GM23338 (cell line): ENCODE data around the gene KCND2. TPM values are rescaled to one million over a fixed set of nuclear protein-coding genes. Genes with fewer than 3 reads are reported as not detected.

Source experiments
- ATAC-seq: fragments of 200-7000 bp; cut with Tn5 transposase; 3 replicates; pipeline ENCODE4 v1.9.1; 2020
- DNase-seq: peaks from one replicate; pipeline ENCODE4 v3.0.0-alpha.2; 2015; ENCODE audit warnings: low spot score
- H2AFZ ChIP-seq: fragments of 200-600 bp; sonication (generic); 2 replicates; pipeline ENCODE4 v1.8.0; 2016; ENCODE audit warnings: antibody characterized with exemption, mild to moderate bottlenecking, moderate library complexity
- H3F3A ChIP-seq: fragments of 200-600 bp; sonication (generic); replicated peaks from 2 replicates; pipeline ENCODE4 v1.8.0; 2017; ENCODE audit warnings: antibody characterized with exemption, mixed run types, low read depth
- H3K27ac ChIP-seq: fragments of 200-600 bp; sonication (generic); 2 replicates; pipeline ENCODE4 v1.6.1; 2016; ENCODE audit warnings: low read depth
- H3K27me3 ChIP-seq: fragments of 200-600 bp; sonication (generic); 2 replicates; pipeline ENCODE4 v1.8.0; 2016; ENCODE audit warnings: mild to moderate bottlenecking, mixed run types, moderate library complexity; ENCODE audit not compliant: insufficient read depth
- H3K36me3 ChIP-seq: fragments of 200-600 bp; sonication (generic); 2 replicates; pipeline ENCODE4 v1.8.0; 2016; ENCODE audit warnings: mild to moderate bottlenecking; ENCODE audit not compliant: insufficient read depth
- H3K4me1 ChIP-seq: fragments of 200-600 bp; sonication (generic); 2 replicates; pipeline ENCODE4 v1.8.0; 2016; ENCODE audit warnings: mild to moderate bottlenecking, moderate library complexity; ENCODE audit not compliant: insufficient read depth
- H3K4me2 ChIP-seq: fragments of 200-600 bp; sonication (generic); 2 replicates; pipeline ENCODE4 v1.7.1; 2017; ENCODE audit warnings: mixed run types
- H3K4me3 ChIP-seq: fragments of 200-600 bp; sonication (generic); 2 replicates; pipeline ENCODE4 v1.6.1; 2016; ENCODE audit warnings: mixed run types
- H3K79me2 ChIP-seq: fragments of 200-600 bp; sonication (generic); replicated peaks from 2 replicates; pipeline ENCODE4 v1.8.0; 2017; ENCODE audit warnings: mild to moderate bottlenecking; ENCODE audit not compliant: insufficient read depth
- H3K9me2 ChIP-seq: fragments of 200-600 bp; sonication (generic); 2 replicates; pipeline ENCODE4 v1.8.0; 2017; ENCODE audit not compliant: insufficient read depth
- H4K20me1 ChIP-seq: fragments of 200-600 bp; sonication (generic); replicated peaks from 2 replicates; pipeline ENCODE4 v1.8.0; 2017; ENCODE audit warnings: mild to moderate bottlenecking; ENCODE audit not compliant: insufficient read depth
- H3K27ac Mint-ChIP-seq: 2 replicates; pipeline ENCODE4 v1.8.0; 2020; ENCODE audit warnings: inconsistent platforms, mild to moderate bottlenecking, moderate library complexity, mixed read lengths
- H3K27me3 Mint-ChIP-seq: 3 replicates; pipeline ENCODE4 v1.8.0; 2022; ENCODE audit warnings: low read depth, mild to moderate bottlenecking, moderate library complexity, mixed read lengths, inconsistent platforms; ENCODE audit not compliant: insufficient read depth, poor library complexity
- H3K36me3 Mint-ChIP-seq: 3 replicates; pipeline ENCODE4 v1.8.0; 2021; ENCODE audit warnings: low read depth, mild to moderate bottlenecking, inconsistent platforms, moderate library complexity, mixed read lengths
- H3K4me1 Mint-ChIP-seq: 3 replicates; pipeline ENCODE4 v1.8.0; 2020; ENCODE audit warnings: mild to moderate bottlenecking, inconsistent platforms, mixed read lengths
- H3K4me3 Mint-ChIP-seq: 3 replicates; pipeline ENCODE4 v1.8.0; 2021; ENCODE audit warnings: moderate library complexity, mild to moderate bottlenecking, inconsistent platforms, mixed read lengths
- H3K9me3 Mint-ChIP-seq: 3 replicates; pipeline ENCODE4 v1.8.0; 2020; ENCODE audit warnings: moderate library complexity, mild to moderate bottlenecking, inconsistent platforms, mixed read lengths
- CREB1 ChIP-seq: fragments of 250-450 bp; sonication (Bioruptor Pico); IDR thresholded peaks from 2 replicates; pipeline ENCODE4 v1.5.0; 2020; ENCODE audit warnings: low read depth, mild to moderate bottlenecking, moderate library complexity
- EZH2 ChIP-seq: fragments of 200-600 bp; sonication (generic); IDR thresholded peaks from one replicate; pipeline ENCODE4 v1.8.0; 2017; ENCODE audit warnings: antibody characterized with exemption, mild to moderate bottlenecking, low read depth; ENCODE audit not compliant: unreplicated experiment
- EZH2phosphoT487 ChIP-seq: fragments of 200-600 bp; sonication (generic); IDR thresholded peaks from one replicate; pipeline ENCODE4 v1.8.1; 2018; ENCODE audit warnings: antibody characterized with exemption; ENCODE audit not compliant: unreplicated experiment
- JUNB ChIP-seq: IDR thresholded peaks from one replicate; pipeline ENCODE4 v1.6.1; 2016; ENCODE audit warnings: antibody characterized with exemption; ENCODE audit not compliant: unreplicated experiment
- NANOG ChIP-seq: IDR thresholded peaks from 2 replicates; pipeline ENCODE4 v1.6.1; 2016; ENCODE audit warnings: antibody characterized with exemption, borderline replicate concordance
- POLR2AphosphoS5 ChIP-seq: IDR thresholded peaks from 2 replicates; pipeline ENCODE4 v1.6.1; 2016; ENCODE audit warnings: antibody characterized with exemption, low read depth
- STAT1 ChIP-seq: IDR thresholded peaks from one replicate; pipeline ENCODE4 v1.6.1; 2016; ENCODE audit warnings: antibody characterized with exemption; ENCODE audit not compliant: unreplicated experiment
- ZNF114 ChIP-seq: fragments of 250-450 bp; sonication (Bioruptor Pico); IDR thresholded peaks from 2 replicates; pipeline ENCODE4 v1.5.0; 2020; ENCODE audit warnings: mild to moderate bottlenecking, moderate library complexity
- ZNF331 ChIP-seq: fragments of 250-450 bp; sonication (Bioruptor Pico); IDR thresholded peaks from 2 replicates; pipeline ENCODE4 v1.5.0; 2020; ENCODE audit warnings: low read depth, mild to moderate bottlenecking, moderate library complexity
- polyA plus RNA-seq: library from polyadenylated mRNA; unstranded; fragments of >200 nt; fragmentation: Nextera tagmentation; extraction: Ambion mirVana; gene quantifications from 2 replicates; pipeline ENCODE4 v1.2.1, GENCODE V29; 2016
- total RNA-seq: library from RNA; depleted of rRNA; stranded (reverse); fragments of >200 nt; shearing (Covaris generic); gene quantifications from 2 replicates; pipeline ENCODE4 v1.2.3, GENCODE V29; 2014
- TF ChIP-seq, protein P1 (sequence below), 2 experiments: fragments of 200-600 bp in 1 of 2; sonication (generic) in 1 of 2; conservative IDR thresholded peaks; 2 replicates each; pipeline versions ENCODE4 v1.5.1 to v1.6.1; 2016 to 2017; ENCODE audit warnings: antibody characterized with exemption in 2 of 2, low read depth in 2 of 2, mild to moderate bottlenecking in 2 of 2, moderate library complexity in 1 of 2
- TF ChIP-seq, protein P2 (sequence below): IDR thresholded peaks from one replicate; pipeline ENCODE4 v1.6.1; 2018; ENCODE audit warnings: antibody characterized with exemption; ENCODE audit not compliant: unreplicated experiment
- TF ChIP-seq, protein P3 (sequence below): IDR thresholded peaks from 2 replicates; pipeline ENCODE4 v1.6.1; 2016; ENCODE audit warnings: antibody characterized with exemption
- TF ChIP-seq, protein P4 (sequence below): fragments of 250-450 bp; sonication (Bioruptor Pico); IDR thresholded peaks from 2 replicates; pipeline ENCODE4 v1.5.0; 2020; ENCODE audit warnings: mild to moderate bottlenecking, moderate library complexity

Gene KCND2
- total and polyA plus RNA-seq, 2 experiments from 2014 or later = 7.1 to 15.6 TPM

DNA sequence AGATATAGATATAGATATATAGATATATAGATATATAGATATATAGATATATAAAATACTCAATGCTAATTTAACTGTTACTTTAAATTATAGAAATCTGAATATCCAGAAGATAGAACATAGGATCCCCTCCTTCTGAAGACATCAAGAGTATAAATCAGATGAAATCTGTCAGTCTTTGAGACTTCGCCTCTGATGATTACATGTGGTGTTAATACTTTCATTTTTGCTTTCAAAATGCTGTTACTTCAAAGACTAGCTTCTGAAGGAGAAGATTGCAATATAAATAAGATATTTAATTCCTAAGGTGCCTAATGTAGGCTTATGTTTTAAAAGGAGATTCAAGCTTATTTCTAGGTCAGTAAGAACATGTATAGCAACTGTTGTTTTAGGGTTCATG is 404.6 kb downstream of the KCND2 start (continued):
- TF ChIP-seq POLR2AphosphoS5 (no peak), EZH2 (no peak)

DNA sequence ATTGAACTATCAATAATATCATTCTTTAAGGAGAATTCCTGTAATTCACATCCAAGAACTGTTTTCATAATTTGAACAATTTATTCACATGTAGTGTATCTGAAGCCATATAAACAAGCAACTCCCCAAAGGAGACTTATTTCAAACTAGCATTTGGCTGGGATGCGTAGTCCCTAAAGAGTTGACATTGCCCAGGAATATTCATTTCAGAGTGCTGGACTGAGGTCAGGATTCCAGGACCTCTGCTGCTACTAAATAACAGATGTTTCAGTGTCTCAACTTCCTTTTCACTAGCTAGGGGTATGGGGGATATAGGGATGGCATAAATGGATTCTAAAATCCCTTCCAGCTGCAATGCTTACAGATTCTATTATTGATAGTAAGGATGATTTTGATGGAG is 408.0 kb downstream of the KCND2 start:
- no peak overlapping the region for H3K27ac Mint-ChIP-seq
- no peak for DNase-seq
- TF ChIP-seq NANOG (no peak), EZH2phosphoT487 (no peak), CREB1 (CRISPR knock-in tag) (no peak), ZNF331 (CRISPR knock-in tag) (no peak), JUNB (no peak), STAT1 (no peak), POLR2AphosphoS5 (no peak), ZNF114 (CRISPR knock-in tag) (no peak)
- TF ChIP-seq, protein P1, sequence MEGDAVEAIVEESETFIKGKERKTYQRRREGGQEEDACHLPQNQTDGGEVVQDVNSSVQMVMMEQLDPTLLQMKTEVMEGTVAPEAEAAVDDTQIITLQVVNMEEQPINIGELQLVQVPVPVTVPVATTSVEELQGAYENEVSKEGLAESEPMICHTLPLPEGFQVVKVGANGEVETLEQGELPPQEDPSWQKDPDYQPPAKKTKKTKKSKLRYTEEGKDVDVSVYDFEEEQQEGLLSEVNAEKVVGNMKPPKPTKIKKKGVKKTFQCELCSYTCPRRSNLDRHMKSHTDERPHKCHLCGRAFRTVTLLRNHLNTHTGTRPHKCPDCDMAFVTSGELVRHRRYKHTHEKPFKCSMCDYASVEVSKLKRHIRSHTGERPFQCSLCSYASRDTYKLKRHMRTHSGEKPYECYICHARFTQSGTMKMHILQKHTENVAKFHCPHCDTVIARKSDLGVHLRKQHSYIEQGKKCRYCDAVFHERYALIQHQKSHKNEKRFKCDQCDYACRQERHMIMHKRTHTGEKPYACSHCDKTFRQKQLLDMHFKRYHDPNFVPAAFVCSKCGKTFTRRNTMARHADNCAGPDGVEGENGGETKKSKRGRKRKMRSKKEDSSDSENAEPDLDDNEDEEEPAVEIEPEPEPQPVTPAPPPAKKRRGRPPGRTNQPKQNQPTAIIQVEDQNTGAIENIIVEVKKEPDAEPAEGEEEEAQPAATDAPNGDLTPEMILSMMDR (conservative IDR thresholded peaks at IDR 0.05; ENCODE audit: low read depth in 2 of 2) = no peak
- TF ChIP-seq, protein P2, sequence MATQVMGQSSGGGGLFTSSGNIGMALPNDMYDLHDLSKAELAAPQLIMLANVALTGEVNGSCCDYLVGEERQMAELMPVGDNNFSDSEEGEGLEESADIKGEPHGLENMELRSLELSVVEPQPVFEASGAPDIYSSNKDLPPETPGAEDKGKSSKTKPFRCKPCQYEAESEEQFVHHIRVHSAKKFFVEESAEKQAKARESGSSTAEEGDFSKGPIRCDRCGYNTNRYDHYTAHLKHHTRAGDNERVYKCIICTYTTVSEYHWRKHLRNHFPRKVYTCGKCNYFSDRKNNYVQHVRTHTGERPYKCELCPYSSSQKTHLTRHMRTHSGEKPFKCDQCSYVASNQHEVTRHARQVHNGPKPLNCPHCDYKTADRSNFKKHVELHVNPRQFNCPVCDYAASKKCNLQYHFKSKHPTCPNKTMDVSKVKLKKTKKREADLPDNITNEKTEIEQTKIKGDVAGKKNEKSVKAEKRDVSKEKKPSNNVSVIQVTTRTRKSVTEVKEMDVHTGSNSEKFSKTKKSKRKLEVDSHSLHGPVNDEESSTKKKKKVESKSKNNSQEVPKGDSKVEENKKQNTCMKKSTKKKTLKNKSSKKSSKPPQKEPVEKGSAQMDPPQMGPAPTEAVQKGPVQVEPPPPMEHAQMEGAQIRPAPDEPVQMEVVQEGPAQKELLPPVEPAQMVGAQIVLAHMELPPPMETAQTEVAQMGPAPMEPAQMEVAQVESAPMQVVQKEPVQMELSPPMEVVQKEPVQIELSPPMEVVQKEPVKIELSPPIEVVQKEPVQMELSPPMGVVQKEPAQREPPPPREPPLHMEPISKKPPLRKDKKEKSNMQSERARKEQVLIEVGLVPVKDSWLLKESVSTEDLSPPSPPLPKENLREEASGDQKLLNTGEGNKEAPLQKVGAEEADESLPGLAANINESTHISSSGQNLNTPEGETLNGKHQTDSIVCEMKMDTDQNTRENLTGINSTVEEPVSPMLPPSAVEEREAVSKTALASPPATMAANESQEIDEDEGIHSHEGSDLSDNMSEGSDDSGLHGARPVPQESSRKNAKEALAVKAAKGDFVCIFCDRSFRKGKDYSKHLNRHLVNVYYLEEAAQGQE = no peak
- TF ChIP-seq, protein P3, sequence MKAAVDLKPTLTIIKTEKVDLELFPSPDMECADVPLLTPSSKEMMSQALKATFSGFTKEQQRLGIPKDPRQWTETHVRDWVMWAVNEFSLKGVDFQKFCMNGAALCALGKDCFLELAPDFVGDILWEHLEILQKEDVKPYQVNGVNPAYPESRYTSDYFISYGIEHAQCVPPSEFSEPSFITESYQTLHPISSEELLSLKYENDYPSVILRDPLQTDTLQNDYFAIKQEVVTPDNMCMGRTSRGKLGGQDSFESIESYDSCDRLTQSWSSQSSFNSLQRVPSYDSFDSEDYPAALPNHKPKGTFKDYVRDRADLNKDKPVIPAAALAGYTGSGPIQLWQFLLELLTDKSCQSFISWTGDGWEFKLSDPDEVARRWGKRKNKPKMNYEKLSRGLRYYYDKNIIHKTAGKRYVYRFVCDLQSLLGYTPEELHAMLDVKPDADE = no peak
- TF ChIP-seq, protein P4, sequence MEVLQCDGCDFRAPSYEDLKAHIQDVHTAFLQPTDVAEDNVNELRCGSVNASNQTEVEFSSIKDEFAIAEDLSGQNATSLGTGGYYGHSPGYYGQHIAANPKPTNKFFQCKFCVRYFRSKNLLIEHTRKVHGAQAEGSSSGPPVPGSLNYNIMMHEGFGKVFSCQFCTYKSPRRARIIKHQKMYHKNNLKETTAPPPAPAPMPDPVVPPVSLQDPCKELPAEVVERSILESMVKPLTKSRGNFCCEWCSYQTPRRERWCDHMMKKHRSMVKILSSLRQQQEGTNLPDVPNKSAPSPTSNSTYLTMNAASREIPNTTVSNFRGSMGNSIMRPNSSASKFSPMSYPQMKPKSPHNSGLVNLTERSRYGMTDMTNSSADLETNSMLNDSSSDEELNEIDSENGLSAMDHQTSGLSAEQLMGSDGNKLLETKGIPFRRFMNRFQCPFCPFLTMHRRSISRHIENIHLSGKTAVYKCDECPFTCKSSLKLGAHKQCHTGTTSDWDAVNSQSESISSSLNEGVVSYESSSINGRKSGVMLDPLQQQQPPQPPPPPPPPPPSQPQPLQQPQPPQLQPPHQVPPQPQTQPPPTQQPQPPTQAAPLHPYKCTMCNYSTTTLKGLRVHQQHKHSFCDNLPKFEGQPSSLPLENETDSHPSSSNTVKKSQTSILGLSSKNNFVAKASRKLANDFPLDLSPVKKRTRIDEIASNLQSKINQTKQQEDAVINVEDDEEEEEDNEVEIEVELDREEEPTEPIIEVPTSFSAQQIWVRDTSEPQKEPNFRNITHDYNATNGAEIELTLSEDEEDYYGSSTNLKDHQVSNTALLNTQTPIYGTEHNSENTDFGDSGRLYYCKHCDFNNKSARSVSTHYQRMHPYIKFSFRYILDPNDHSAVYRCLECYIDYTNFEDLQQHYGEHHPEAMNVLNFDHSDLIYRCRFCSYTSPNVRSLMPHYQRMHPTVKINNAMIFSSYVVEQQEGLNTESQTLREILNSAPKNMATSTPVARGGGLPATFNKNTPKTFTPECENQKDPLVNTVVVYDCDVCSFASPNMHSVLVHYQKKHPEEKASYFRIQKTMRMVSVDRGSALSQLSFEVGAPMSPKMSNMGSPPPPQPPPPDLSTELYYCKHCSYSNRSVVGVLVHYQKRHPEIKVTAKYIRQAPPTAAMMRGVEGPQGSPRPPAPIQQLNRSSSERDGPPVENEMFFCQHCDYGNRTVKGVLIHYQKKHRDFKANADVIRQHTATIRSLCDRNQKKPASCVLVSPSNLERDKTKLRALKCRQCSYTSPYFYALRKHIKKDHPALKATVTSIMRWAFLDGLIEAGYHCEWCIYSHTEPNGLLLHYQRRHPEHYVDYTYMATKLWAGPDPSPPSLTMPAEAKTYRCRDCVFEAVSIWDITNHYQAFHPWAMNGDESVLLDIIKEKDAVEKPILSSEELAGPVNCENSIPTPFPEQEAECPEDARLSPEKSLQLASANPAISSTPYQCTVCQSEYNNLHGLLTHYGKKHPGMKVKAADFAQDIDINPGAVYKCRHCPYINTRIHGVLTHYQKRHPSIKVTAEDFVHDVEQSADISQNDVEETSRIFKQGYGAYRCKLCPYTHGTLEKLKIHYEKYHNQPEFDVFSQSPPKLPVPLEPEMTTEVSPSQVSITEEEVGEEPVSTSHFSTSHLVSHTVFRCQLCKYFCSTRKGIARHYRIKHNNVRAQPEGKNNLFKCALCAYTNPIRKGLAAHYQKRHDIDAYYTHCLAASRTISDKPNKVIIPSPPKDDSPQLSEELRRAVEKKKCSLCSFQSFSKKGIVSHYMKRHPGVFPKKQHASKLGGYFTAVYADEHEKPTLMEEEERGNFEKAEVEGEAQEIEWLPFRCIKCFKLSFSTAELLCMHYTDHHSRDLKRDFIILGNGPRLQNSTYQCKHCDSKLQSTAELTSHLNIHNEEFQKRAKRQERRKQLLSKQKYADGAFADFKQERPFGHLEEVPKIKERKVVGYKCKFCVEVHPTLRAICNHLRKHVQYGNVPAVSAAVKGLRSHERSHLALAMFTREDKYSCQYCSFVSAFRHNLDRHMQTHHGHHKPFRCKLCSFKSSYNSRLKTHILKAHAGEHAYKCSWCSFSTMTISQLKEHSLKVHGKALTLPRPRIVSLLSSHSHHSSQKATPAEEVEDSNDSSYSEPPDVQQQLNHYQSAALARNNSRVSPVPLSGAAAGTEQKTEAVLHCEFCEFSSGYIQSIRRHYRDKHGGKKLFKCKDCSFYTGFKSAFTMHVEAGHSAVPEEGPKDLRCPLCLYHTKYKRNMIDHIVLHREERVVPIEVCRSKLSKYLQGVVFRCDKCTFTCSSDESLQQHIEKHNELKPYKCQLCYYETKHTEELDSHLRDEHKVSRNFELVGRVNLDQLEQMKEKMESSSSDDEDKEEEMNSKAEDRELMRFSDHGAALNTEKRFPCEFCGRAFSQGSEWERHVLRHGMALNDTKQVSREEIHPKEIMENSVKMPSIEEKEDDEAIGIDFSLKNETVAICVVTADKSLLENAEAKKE (CRISPR knock-in tag) = no peak
- no peak overlapping the region for H3K4me3 Mint-ChIP-seq
- no peaks in the 10 kb centered on the region for H3K36me3 Mint-ChIP-seq
- Histone ChIP-seq H3F3A (no peaks in the 10 kb centered on the region), H3K27ac (no peak overlapping the region), H3K36me3 (no peaks in the 10 kb centered on the region), H3K4me2 (no peak overlapping the region), H2AFZ (no peak overlapping the region), H3K79me2 (no peaks in the 10 kb centered on the region), H3K9me2 (no peaks in the 10 kb centered on the region), H3K4me3 (no peak overlapping the region), H4K20me1 (no peaks in the 10 kb centered on the region), H3K27me3 (no peaks in the 10 kb centered on the region), H3K4me1 (no peaks in the 10 kb centered on the region)
- no peaks in the 10 kb centered on the region for H3K9me3 Mint-ChIP-seq
- peaks cover 11% of the 10 kb centered on the region; the same call in 2 of the 3 replicates for H3K4me1 Mint-ChIP-seq
- ATAC-seq = no peak
- no peaks in the 10 kb centered on the region for H3K27me3 Mint-ChIP-seq
